GM23338 (cell line): Measurements from ENCODE around the gene NDUFB11. TPM values are rescaled to one million over a fixed set of nuclear protein-coding genes. Genes with fewer than 3 reads are reported as not detected.
A peak's percentile ranks its signal among the peaks of the same experiment; 100 is the strongest.

ENCODE experiments used
- ATAC-seq: fragments of 200-7000 bp; cut with Tn5 transposase; 3 replicates; pipeline ENCODE4 v1.9.1; 2020
- DNase-seq: peaks from one replicate; pipeline ENCODE4 v3.0.0-alpha.2; 2015; ENCODE audit warnings: low spot score
- H2AFZ ChIP-seq: fragments of 200-600 bp; sonication (generic); 2 replicates; pipeline ENCODE4 v1.8.0; 2016; ENCODE audit warnings: antibody characterized with exemption, mild to moderate bottlenecking, moderate library complexity
- H3F3A ChIP-seq: fragments of 200-600 bp; sonication (generic); replicated peaks from 2 replicates; pipeline ENCODE4 v1.8.0; 2017; ENCODE audit warnings: antibody characterized with exemption, mixed run types, low read depth
- H3K27ac ChIP-seq: fragments of 200-600 bp; sonication (generic); 2 replicates; pipeline ENCODE4 v1.6.1; 2016; ENCODE audit warnings: low read depth
- H3K27me3 ChIP-seq: fragments of 200-600 bp; sonication (generic); 2 replicates; pipeline ENCODE4 v1.8.0; 2016; ENCODE audit warnings: mild to moderate bottlenecking, mixed run types, moderate library complexity; ENCODE audit not compliant: insufficient read depth
- H3K36me3 ChIP-seq: fragments of 200-600 bp; sonication (generic); 2 replicates; pipeline ENCODE4 v1.8.0; 2016; ENCODE audit warnings: mild to moderate bottlenecking; ENCODE audit not compliant: insufficient read depth
- H3K4me1 ChIP-seq: fragments of 200-600 bp; sonication (generic); 2 replicates; pipeline ENCODE4 v1.8.0; 2016; ENCODE audit warnings: mild to moderate bottlenecking, moderate library complexity; ENCODE audit not compliant: insufficient read depth
- H3K4me2 ChIP-seq: fragments of 200-600 bp; sonication (generic); 2 replicates; pipeline ENCODE4 v1.7.1; 2017; ENCODE audit warnings: mixed run types
- H3K4me3 ChIP-seq: fragments of 200-600 bp; sonication (generic); 2 replicates; pipeline ENCODE4 v1.6.1; 2016; ENCODE audit warnings: mixed run types
- H3K79me2 ChIP-seq: fragments of 200-600 bp; sonication (generic); replicated peaks from 2 replicates; pipeline ENCODE4 v1.8.0; 2017; ENCODE audit warnings: mild to moderate bottlenecking; ENCODE audit not compliant: insufficient read depth
- H3K9me2 ChIP-seq: fragments of 200-600 bp; sonication (generic); 2 replicates; pipeline ENCODE4 v1.8.0; 2017; ENCODE audit not compliant: insufficient read depth
- H4K20me1 ChIP-seq: fragments of 200-600 bp; sonication (generic); replicated peaks from 2 replicates; pipeline ENCODE4 v1.8.0; 2017; ENCODE audit warnings: mild to moderate bottlenecking; ENCODE audit not compliant: insufficient read depth
- H3K27ac Mint-ChIP-seq: 2 replicates; pipeline ENCODE4 v1.8.0; 2020; ENCODE audit warnings: inconsistent platforms, mild to moderate bottlenecking, moderate library complexity, mixed read lengths
- H3K27me3 Mint-ChIP-seq: 3 replicates; pipeline ENCODE4 v1.8.0; 2022; ENCODE audit warnings: low read depth, mild to moderate bottlenecking, moderate library complexity, mixed read lengths, inconsistent platforms; ENCODE audit not compliant: insufficient read depth, poor library complexity
- H3K36me3 Mint-ChIP-seq: 3 replicates; pipeline ENCODE4 v1.8.0; 2021; ENCODE audit warnings: low read depth, mild to moderate bottlenecking, inconsistent platforms, moderate library complexity, mixed read lengths
- H3K4me1 Mint-ChIP-seq: 3 replicates; pipeline ENCODE4 v1.8.0; 2020; ENCODE audit warnings: mild to moderate bottlenecking, inconsistent platforms, mixed read lengths
- H3K4me3 Mint-ChIP-seq: 3 replicates; pipeline ENCODE4 v1.8.0; 2021; ENCODE audit warnings: moderate library complexity, mild to moderate bottlenecking, inconsistent platforms, mixed read lengths
- H3K9me3 Mint-ChIP-seq: 3 replicates; pipeline ENCODE4 v1.8.0; 2020; ENCODE audit warnings: moderate library complexity, mild to moderate bottlenecking, inconsistent platforms, mixed read lengths
- CTCF ChIP-seq, 2 experiments: fragments of 200-600 bp in 1 of 2; sonication (generic) in 1 of 2; conservative IDR thresholded peaks; 2 replicates each; pipeline versions ENCODE4 v1.5.1 to v1.6.1; 2016 to 2017; ENCODE audit warnings: antibody characterized with exemption in 2 of 2, low read depth in 2 of 2, mild to moderate bottlenecking in 2 of 2, moderate library complexity in 1 of 2
- ETS1 ChIP-seq: IDR thresholded peaks from 2 replicates; pipeline ENCODE4 v1.6.1; 2016; ENCODE audit warnings: antibody characterized with exemption
- EZH2phosphoT487 ChIP-seq: fragments of 200-600 bp; sonication (generic); IDR thresholded peaks from one replicate; pipeline ENCODE4 v1.8.1; 2018; ENCODE audit warnings: antibody characterized with exemption; ENCODE audit not compliant: unreplicated experiment
- POLR2AphosphoS5 ChIP-seq: IDR thresholded peaks from 2 replicates; pipeline ENCODE4 v1.6.1; 2016; ENCODE audit warnings: antibody characterized with exemption, low read depth
- REST ChIP-seq: IDR thresholded peaks from one replicate; pipeline ENCODE4 v1.6.1; 2018; ENCODE audit warnings: antibody characterized with exemption; ENCODE audit not compliant: unreplicated experiment
- long read RNA-seq: library from polyadenylated mRNA; unstranded; transcript quantifications from one replicate; pipeline ENCODE4 v2.0.0, GENCODE V29; 2020; ENCODE audit not compliant: unreplicated experiment
- polyA plus RNA-seq: library from polyadenylated mRNA; unstranded; fragments of >200 nt; fragmentation: Nextera tagmentation; extraction: Ambion mirVana; gene quantifications from 2 replicates; pipeline ENCODE4 v1.2.1, GENCODE V29; 2016
- total RNA-seq: library from RNA; depleted of rRNA; stranded (reverse); fragments of >200 nt; shearing (Covaris generic); gene quantifications from 2 replicates; pipeline ENCODE4 v1.2.3, GENCODE V29; 2014; rRNA removed

Gene NDUFB11
- 52.2 and 103 TPM in 2 replicates for total RNA-seq
- 238 and 247 TPM in 2 replicates for polyA plus RNA-seq
- long read RNA-seq, transcript NDUFB11-201 (3 exons, 948 nt), result minor isoform, 49 of 150 reads
- long read RNA-seq, transcript NDUFB11-202 (3 exons, 1,388 nt), result major isoform, 100 of 150 reads
- long read RNA-seq, partial matches to known transcripts, result 0 of 150 reads
- long read RNA-seq, other reads (novel, unspliced or antisense), result 1 of 150 reads

- TF ChIP-seq REST, result no peak
- no peak for TF ChIP-seq EZH2phosphoT487
- peak; percentile 69 for TF ChIP-seq POLR2AphosphoS5
- peak; percentile 45 to 53 for TF ChIP-seq CTCF (conservative IDR thresholded peaks at IDR 0.05; ENCODE audit: low read depth in 2 of 2)
- TF ChIP-seq ETS1, result no peak
- Mint-ChIP-seq H3K27me3 (peaks cover 13% of the 10 kb centered on the region), H3K4me3 (peak within 1 kb of the TSS; percentile 95), H3K4me1 (peaks cover 15% of the 10 kb centered on the region; the same call in 2 of the 3 replicates), H3K27ac (peak within 1 kb of the TSS; percentile 99), H3K36me3 (peaks cover 28% of the 10 kb centered on the region), H3K9me3 (no peaks in the 10 kb centered on the region)
- Histone ChIP-seq H3K36me3 (no peaks in the 10 kb centered on the region), H3K4me2 (peak within 1 kb of the TSS; percentile 83), H3K79me2 (peaks cover 55% of the 10 kb centered on the region), H3K27me3 (no peaks in the 10 kb centered on the region), H3K4me3 (peak within 1 kb of the TSS; percentile 79), H3K27ac (peak within 1 kb of the TSS; percentile 93), H4K20me1 (no peaks in the 10 kb centered on the region; the same call in 1 of the 2 replicates), H3F3A (no peaks in the 10 kb centered on the region), H3K4me1 (peaks cover 8% of the 10 kb centered on the region; the same call in 1 of the 2 replicates), H2AFZ (no peak within 1 kb of the TSS), H3K9me2 (no peaks in the 10 kb centered on the region)
- DNase-seq (peak; percentile 95), ATAC-seq (peak; percentile 95)
These were observed at the start of gene NDUFB11, which contains the start of gene RBM10 for GRCh38 chrX:47144626-47145394. Gene NDUFB11, minus strand, starts transcription at chrX:47144702. Its CDS starts 23 bp downstream, at chrX:47144679. Gene RBM10, plus strand, starts transcription at chrX:47145221. Its CDS starts 2,261 bp downstream, at chrX:47147482.
